NT2/D1 (cell line): ENCODE measurements around the gene KIAA0513.

Experiments
- SUZ12 ChIP-seq: IDR thresholded peaks from 2 replicates; pipeline ENCODE4 v1.6.1; 2011; ENCODE audit not compliant: insufficient read length, insufficient read depth; ENCODE audit errors: extremely low read depth
- YY1 ChIP-seq: IDR thresholded peaks from 2 replicates; pipeline ENCODE4 v1.6.1; 2011; ENCODE audit not compliant: insufficient read length, insufficient read depth

- no peak for TF ChIP-seq SUZ12
- TF ChIP-seq YY1 = no peak
Measured at GRCh38 chr16:85120006-85120340, 92.4 kb downstream of the KIAA0513 start.
